ENCODE measurements around the gene NKIRAS2. TPM values are rescaled to one million over a fixed set of nuclear protein-coding genes. Genes with fewer than 3 reads are reported as not detected.

The NKIRAS2 gene
- 10 to 100 TPM; 12.0 to 14.9 TPM for total RNA-seq

- H3K27me3 Mint-ChIP-seq: no peaks in the 10 kb centered on the region
- no peaks in the 10 kb centered on the region for H3K9me3 Mint-ChIP-seq
- H3K4me1 Mint-ChIP-seq: peaks cover 36% of the 10 kb centered on the region
- ATAC-seq (replicated peaks): peak; percentile 85
- peak within 1 kb of the TSS; percentile 95 for H3K27ac Mint-ChIP-seq
- peak within 1 kb of the TSS; percentile 94 for H3K4me3 Mint-ChIP-seq
- H3K36me3 Mint-ChIP-seq (ENCODE audit: low read depth): peaks cover 50% of the 10 kb centered on the region
Observed at GRCh38 chr17:42019509-42020404, at the start of gene NKIRAS2. Gene NKIRAS2 (plus strand): TSS chr17:42020090. CDS start chr17:42021578, 1,488 bp downstream.

GRCh38 chr17:41970901-41971331 is 49.0 kb upstream of the NKIRAS2 start:
- peaks cover 4% of the 10 kb centered on the region for H3K4me1 Mint-ChIP-seq
- no peak overlapping the region for H3K4me3 Mint-ChIP-seq
- H3K36me3 Mint-ChIP-seq (ENCODE audit: low read depth): peaks cover 82% of the 10 kb centered on the region
- no peaks in the 10 kb centered on the region for H3K27me3 Mint-ChIP-seq
- no peak for ATAC-seq (replicated peaks)
- no peaks in the 10 kb centered on the region for H3K9me3 Mint-ChIP-seq
- peak overlapping the region; percentile 9 for H3K27ac Mint-ChIP-seq

GRCh38 chr17:41971721-41972523 is 48.0 kb upstream of the NKIRAS2 start:
- no peaks in the 10 kb centered on the region for H3K27me3 Mint-ChIP-seq
- H3K9me3 Mint-ChIP-seq: no peaks in the 10 kb centered on the region
- no peak for ATAC-seq (replicated peaks)
- H3K36me3 Mint-ChIP-seq (ENCODE audit: low read depth): peaks cover 93% of the 10 kb centered on the region
- no peak overlapping the region for H3K27ac Mint-ChIP-seq
- no peak overlapping the region for H3K4me3 Mint-ChIP-seq
- peaks cover 4% of the 10 kb centered on the region for H3K4me1 Mint-ChIP-seq

GRCh38 chr17:41972571-41973407 is 47.1 kb upstream of the NKIRAS2 start:
- Mint-ChIP-seq H3K4me3 (no peak overlapping the region), H3K9me3 (no peaks in the 10 kb centered on the region), H3K27me3 (no peaks in the 10 kb centered on the region), H3K27ac (no peak overlapping the region), H3K36me3 (ENCODE audit: low read depth) (peaks cover 95% of the 10 kb centered on the region), H3K4me1 (peaks cover 4% of the 10 kb centered on the region)
- no peak for ATAC-seq (replicated peaks)

GRCh38 chr17:41973408-41973811 is 46.5 kb upstream of the NKIRAS2 start:
- H3K36me3 Mint-ChIP-seq (ENCODE audit: low read depth): peaks cover 95% of the 10 kb centered on the region
- H3K27ac Mint-ChIP-seq: no peak overlapping the region
- ATAC-seq (replicated peaks): no peak
- no peaks in the 10 kb centered on the region for H3K4me1 Mint-ChIP-seq
- no peaks in the 10 kb centered on the region for H3K9me3 Mint-ChIP-seq
- H3K4me3 Mint-ChIP-seq: no peak overlapping the region
- H3K27me3 Mint-ChIP-seq: no peaks in the 10 kb centered on the region

GRCh38 chr17:41974031-41974430 is 45.9 kb upstream of the NKIRAS2 start:
- no peaks in the 10 kb centered on the region for H3K27me3 Mint-ChIP-seq
- no peaks in the 10 kb centered on the region for H3K9me3 Mint-ChIP-seq
- H3K36me3 Mint-ChIP-seq (ENCODE audit: low read depth): peaks cover 96% of the 10 kb centered on the region
- H3K27ac Mint-ChIP-seq: no peak overlapping the region
- no peak for ATAC-seq (replicated peaks)
- no peak overlapping the region for H3K4me3 Mint-ChIP-seq
- H3K4me1 Mint-ChIP-seq: no peaks in the 10 kb centered on the region

GRCh38 chr17:41974658-41975057 is 45.2 kb upstream of the NKIRAS2 start:
- Mint-ChIP-seq H3K27me3 (no peaks in the 10 kb centered on the region), H3K4me3 (no peak overlapping the region), H3K27ac (no peak overlapping the region), H3K36me3 (ENCODE audit: low read depth) (peaks cover 92% of the 10 kb centered on the region), H3K9me3 (no peaks in the 10 kb centered on the region), H3K4me1 (no peaks in the 10 kb centered on the region)
- no peak for ATAC-seq (replicated peaks)

- Mint-ChIP-seq H3K9me3 (no peaks in the 10 kb centered on the region), H3K27ac (peak overlapping the region; percentile 52), H3K27me3 (no peaks in the 10 kb centered on the region), H3K4me3 (no peak overlapping the region), H3K4me1 (no peaks in the 10 kb centered on the region), H3K36me3 (ENCODE audit: low read depth) (peaks cover 92% of the 10 kb centered on the region)
- ATAC-seq (replicated peaks): no peak
Observed at GRCh38 chr17:41975099-41976083, 44.5 kb upstream of the NKIRAS2 start.

GRCh38 chr17:41976142-41976768 is 43.6 kb upstream of the NKIRAS2 start:
- Mint-ChIP-seq H3K27me3 (no peaks in the 10 kb centered on the region), H3K9me3 (no peaks in the 10 kb centered on the region), H3K36me3 (ENCODE audit: low read depth) (peaks cover 92% of the 10 kb centered on the region), H3K4me3 (no peak overlapping the region), H3K27ac (peak overlapping the region; percentile 51), H3K4me1 (no peaks in the 10 kb centered on the region)
- ATAC-seq (replicated peaks): no peak

- Mint-ChIP-seq H3K36me3 (ENCODE audit: low read depth) (peaks cover 95% of the 10 kb centered on the region), H3K27ac (peak overlapping the region; percentile 68)
Observed at GRCh38 chr17:41977991-41978390, 41.9 kb upstream of the NKIRAS2 start.

GRCh38 chr17:41982026-41982760 is 37.7 kb upstream of the NKIRAS2 start:
- no peaks in the 10 kb centered on the region for H3K27me3 Mint-ChIP-seq
- no peaks in the 10 kb centered on the region for H3K9me3 Mint-ChIP-seq
- no peaks in the 10 kb centered on the region for H3K4me1 Mint-ChIP-seq
- peaks cover 95% of the 10 kb centered on the region for H3K36me3 Mint-ChIP-seq (ENCODE audit: low read depth)
- H3K27ac Mint-ChIP-seq: peak overlapping the region; percentile 24
- no peak for ATAC-seq (replicated peaks)
- H3K4me3 Mint-ChIP-seq: no peak overlapping the region

More at GRCh38 chr17:41977991-41978390, 41.9 kb upstream of the NKIRAS2 start:
- H3K4me1 Mint-ChIP-seq: no peaks in the 10 kb centered on the region
- H3K27me3 Mint-ChIP-seq: no peaks in the 10 kb centered on the region
- ATAC-seq (replicated peaks): no peak
- H3K9me3 Mint-ChIP-seq: no peaks in the 10 kb centered on the region
- H3K4me3 Mint-ChIP-seq: no peak overlapping the region

- H3K27me3 Mint-ChIP-seq: no peaks in the 10 kb centered on the region
- H3K36me3 Mint-ChIP-seq (ENCODE audit: low read depth): peaks cover 99% of the 10 kb centered on the region
- no peaks in the 10 kb centered on the region for H3K9me3 Mint-ChIP-seq
- no peak overlapping the region for H3K27ac Mint-ChIP-seq
- no peak overlapping the region for H3K4me3 Mint-ChIP-seq
- H3K4me1 Mint-ChIP-seq: no peaks in the 10 kb centered on the region
- no peak for ATAC-seq (replicated peaks)
Observed at GRCh38 chr17:41984454-41984853, 35.4 kb upstream of the NKIRAS2 start.

Data from activated T-helper 17 cell treated with anti-CD3 and anti-CD28 coated beads, Interleukin-2, amount 50 U/mL, for 72 hours (primary cell).